Measurements from ENCODE around the gene FLG. TPM values are rescaled to one million over a fixed set of nuclear protein-coding genes. Genes with fewer than 3 reads are reported as not detected.
"Not testable (repeated sequence)": the region's sequence is repeated elsewhere in the genome, so short reads cannot be mapped to it uniquely, and the experiment has no call there.

The FLG gene
- total RNA-seq, 1 donor from 2014 or later: not detected

DNA sequence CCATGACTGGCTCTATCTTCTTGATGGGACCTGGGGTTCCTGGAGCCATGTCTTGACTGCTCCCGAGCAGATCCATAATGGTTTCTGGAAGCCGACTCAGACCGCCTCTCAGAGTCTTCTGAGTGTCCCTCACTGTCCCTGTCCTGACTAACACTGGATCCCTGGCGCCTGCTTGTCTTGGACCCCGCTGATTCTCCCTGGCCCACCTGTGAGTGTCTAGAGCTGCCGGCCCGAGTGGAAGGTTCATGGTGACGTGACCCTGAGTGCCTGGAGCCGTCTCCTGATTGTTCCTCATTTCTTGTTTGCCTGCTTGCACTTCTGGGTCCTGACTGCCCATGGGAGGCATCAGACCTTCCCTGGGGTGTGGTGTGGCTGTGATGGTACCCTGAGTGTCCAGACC is 15.1 kb downstream of the FLG start:
- TF ChIP-seq, protein P1, sequence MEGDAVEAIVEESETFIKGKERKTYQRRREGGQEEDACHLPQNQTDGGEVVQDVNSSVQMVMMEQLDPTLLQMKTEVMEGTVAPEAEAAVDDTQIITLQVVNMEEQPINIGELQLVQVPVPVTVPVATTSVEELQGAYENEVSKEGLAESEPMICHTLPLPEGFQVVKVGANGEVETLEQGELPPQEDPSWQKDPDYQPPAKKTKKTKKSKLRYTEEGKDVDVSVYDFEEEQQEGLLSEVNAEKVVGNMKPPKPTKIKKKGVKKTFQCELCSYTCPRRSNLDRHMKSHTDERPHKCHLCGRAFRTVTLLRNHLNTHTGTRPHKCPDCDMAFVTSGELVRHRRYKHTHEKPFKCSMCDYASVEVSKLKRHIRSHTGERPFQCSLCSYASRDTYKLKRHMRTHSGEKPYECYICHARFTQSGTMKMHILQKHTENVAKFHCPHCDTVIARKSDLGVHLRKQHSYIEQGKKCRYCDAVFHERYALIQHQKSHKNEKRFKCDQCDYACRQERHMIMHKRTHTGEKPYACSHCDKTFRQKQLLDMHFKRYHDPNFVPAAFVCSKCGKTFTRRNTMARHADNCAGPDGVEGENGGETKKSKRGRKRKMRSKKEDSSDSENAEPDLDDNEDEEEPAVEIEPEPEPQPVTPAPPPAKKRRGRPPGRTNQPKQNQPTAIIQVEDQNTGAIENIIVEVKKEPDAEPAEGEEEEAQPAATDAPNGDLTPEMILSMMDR (IDR thresholded peaks at IDR 0.05; ENCODE audit: unreplicated experiment): no peak
- Mint-ChIP-seq H3K27ac (ENCODE audit: unreplicated experiment) (no peak overlapping the region), H3K9me3 (ENCODE audit: unreplicated experiment) (peaks cover 14% of the 10 kb centered on the region), H3K36me3 (ENCODE audit: low read depth, unreplicated experiment) (peaks cover 66% of the 10 kb centered on the region), H3K4me3 (ENCODE audit: unreplicated experiment) (peak overlapping the region; percentile 60), H3K4me1 (ENCODE audit: unreplicated experiment) (no peaks in the 10 kb centered on the region), H3K27me3 (ENCODE audit: unreplicated experiment) (peaks cover 52% of the 10 kb centered on the region)
- DNase-seq (ENCODE audit: low spot score): no peak

DNA sequence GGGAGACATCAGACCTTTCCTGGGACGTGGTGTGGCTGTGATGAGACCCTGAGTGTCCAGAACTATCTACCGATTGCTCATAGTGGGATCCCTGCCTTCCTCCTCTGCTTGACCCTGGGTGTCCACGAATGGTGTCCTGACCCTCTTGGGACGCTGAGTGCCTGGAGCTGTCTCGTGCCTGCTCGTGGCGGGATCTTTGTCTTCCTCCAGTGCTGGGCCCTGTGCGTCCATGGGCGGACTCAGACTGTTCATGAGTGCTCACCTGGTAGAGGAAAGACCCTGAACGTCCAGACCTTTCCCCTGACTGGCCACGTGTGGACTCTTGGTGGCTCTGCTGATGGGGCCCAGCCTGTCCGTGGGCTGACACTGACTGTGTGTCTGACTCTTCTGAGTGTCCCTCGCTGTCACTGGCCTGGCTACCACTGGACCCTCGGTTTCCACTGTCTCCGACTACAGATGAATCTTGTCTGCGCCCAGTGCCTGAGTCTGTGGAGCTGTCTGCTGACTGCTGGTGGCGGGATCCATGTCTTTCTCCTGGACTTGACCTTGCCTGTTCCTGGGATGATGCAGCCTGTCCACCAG is 15.6 kb downstream of the FLG start:
- Mint-ChIP-seq H3K9me3 (ENCODE audit: unreplicated experiment) (peaks cover 14% of the 10 kb centered on the region), H3K4me3 (ENCODE audit: unreplicated experiment) (peak overlapping the region; percentile 74), H3K27me3 (ENCODE audit: unreplicated experiment) (peaks cover 57% of the 10 kb centered on the region), H3K36me3 (ENCODE audit: low read depth, unreplicated experiment) (peaks cover 72% of the 10 kb centered on the region)
- DNase-seq (ENCODE audit: low spot score); H3K4me1 Mint-ChIP-seq (ENCODE audit: unreplicated experiment); H3K27ac Mint-ChIP-seq (ENCODE audit: unreplicated experiment): not testable (repeated sequence)

DNA sequence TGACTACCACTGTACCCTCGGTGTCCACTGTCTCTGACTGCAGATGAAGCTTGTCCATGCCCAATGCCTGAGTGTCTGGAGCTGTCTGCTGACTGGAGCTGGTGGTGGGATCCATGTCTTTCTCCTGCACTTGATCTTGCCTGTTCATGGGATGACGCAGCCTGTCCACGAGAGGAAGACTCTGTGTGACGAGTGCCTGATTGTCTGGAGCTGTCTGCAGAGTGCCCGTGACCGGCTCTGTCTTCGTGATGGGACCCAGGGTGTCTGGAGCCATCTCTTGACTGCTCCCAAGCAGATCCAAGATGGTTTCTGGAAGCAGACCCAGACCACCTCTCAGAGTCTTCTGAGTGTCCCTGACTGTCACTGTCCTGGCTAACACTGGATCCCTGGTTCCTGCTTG is 16.3 kb downstream of the FLG start:
- H3K4me1 Mint-ChIP-seq (ENCODE audit: unreplicated experiment); H3K27ac Mint-ChIP-seq (ENCODE audit: unreplicated experiment); DNase-seq (ENCODE audit: low spot score): not testable (repeated sequence)
- Mint-ChIP-seq H3K27me3 (ENCODE audit: unreplicated experiment) (peaks cover 56% of the 10 kb centered on the region), H3K36me3 (ENCODE audit: low read depth, unreplicated experiment) (peaks cover 69% of the 10 kb centered on the region), H3K9me3 (ENCODE audit: unreplicated experiment) (peaks cover 14% of the 10 kb centered on the region), H3K4me3 (ENCODE audit: unreplicated experiment) (peak overlapping the region; percentile 74)

DNA sequence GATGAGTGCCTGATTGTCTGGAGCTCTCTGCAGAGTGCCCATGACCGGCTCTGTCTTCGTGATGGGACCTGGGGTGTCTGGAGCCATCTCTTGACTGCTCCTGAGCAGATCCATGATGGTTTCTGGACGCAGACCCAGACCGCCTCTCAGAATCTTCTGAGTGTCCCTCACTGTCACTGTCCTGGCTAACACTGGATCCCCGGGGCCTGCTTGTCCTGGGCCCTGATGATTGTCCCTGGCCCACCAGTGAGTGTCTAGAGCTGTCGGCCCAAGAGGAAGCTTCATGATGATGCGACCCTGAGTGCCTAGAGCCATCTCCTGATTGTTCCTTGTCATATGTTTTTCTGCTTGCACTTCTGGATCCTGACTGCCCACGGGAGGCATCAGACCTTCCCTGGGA is 17.1 kb downstream of the FLG start:
- H3K36me3 Mint-ChIP-seq (ENCODE audit: low read depth, unreplicated experiment): peaks cover 62% of the 10 kb centered on the region
- not testable (repeated sequence) for H3K4me3 Mint-ChIP-seq (ENCODE audit: unreplicated experiment)

DNA sequence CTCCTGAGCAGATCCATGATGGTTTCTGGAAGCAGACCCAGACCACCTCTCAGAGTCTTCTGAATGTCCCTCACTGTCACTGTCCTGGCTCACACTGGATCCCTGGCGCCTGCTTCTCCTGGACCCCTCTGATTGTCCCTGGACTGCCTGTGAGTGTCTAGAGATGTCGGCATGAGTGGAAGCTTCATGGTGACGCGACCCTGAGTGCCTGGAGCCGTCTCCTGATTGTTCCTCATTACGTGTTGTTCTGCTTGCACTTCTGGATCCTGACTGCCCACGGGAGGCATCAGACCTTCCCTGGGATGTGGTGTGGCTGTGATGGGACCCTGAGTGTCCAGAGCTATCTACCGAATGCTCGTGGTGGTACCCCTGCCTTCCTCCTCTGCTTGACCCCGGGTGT is 18.9 kb downstream of the FLG start:
- H3K27ac Mint-ChIP-seq (ENCODE audit: unreplicated experiment); H3K4me3 Mint-ChIP-seq (ENCODE audit: unreplicated experiment); H3K9me3 Mint-ChIP-seq (ENCODE audit: unreplicated experiment); H3K4me1 Mint-ChIP-seq (ENCODE audit: unreplicated experiment); DNase-seq (ENCODE audit: low spot score): not testable (repeated sequence)
- peaks cover 45% of the 10 kb centered on the region for H3K36me3 Mint-ChIP-seq (ENCODE audit: low read depth, unreplicated experiment)
- H3K27me3 Mint-ChIP-seq (ENCODE audit: unreplicated experiment): peaks cover 46% of the 10 kb centered on the region

More for the DNA sequence above, 17.1 kb downstream of the FLG start:
- DNase-seq (ENCODE audit: low spot score); H3K4me1 Mint-ChIP-seq (ENCODE audit: unreplicated experiment): not testable (repeated sequence)
- Mint-ChIP-seq H3K9me3 (ENCODE audit: unreplicated experiment) (peaks cover 14% of the 10 kb centered on the region), H3K27ac (ENCODE audit: unreplicated experiment) (peak overlapping the region; percentile 76), H3K27me3 (ENCODE audit: unreplicated experiment) (peaks cover 52% of the 10 kb centered on the region)

DNA sequence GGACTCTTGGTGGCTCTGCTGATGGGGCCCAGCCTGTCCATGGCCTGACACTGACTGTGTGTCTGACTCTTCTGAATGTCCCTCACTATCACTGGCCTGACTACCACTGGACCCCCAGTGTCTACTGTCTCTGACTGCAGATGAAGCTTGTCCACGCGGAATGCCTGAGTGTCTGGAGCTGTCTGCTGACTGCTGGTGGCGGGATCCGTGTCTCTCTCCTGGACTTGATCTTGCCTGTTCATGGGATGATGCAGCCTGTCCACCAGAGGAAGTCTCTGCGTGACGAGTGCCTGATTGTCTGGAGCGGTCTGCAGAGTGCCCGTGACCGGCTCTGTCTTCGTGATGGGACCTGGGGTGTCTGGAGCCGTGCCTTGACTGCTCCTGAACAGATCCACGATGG is 20.3 kb downstream of the FLG start:
- Mint-ChIP-seq H3K27me3 (ENCODE audit: unreplicated experiment) (peaks cover 34% of the 10 kb centered on the region), H3K36me3 (ENCODE audit: low read depth, unreplicated experiment) (peaks cover 31% of the 10 kb centered on the region), H3K4me3 (ENCODE audit: unreplicated experiment) (peak overlapping the region; percentile 15)
- H3K27ac Mint-ChIP-seq (ENCODE audit: unreplicated experiment); H3K4me1 Mint-ChIP-seq (ENCODE audit: unreplicated experiment); DNase-seq (ENCODE audit: low spot score); H3K9me3 Mint-ChIP-seq (ENCODE audit: unreplicated experiment): not testable (repeated sequence)

DNA sequence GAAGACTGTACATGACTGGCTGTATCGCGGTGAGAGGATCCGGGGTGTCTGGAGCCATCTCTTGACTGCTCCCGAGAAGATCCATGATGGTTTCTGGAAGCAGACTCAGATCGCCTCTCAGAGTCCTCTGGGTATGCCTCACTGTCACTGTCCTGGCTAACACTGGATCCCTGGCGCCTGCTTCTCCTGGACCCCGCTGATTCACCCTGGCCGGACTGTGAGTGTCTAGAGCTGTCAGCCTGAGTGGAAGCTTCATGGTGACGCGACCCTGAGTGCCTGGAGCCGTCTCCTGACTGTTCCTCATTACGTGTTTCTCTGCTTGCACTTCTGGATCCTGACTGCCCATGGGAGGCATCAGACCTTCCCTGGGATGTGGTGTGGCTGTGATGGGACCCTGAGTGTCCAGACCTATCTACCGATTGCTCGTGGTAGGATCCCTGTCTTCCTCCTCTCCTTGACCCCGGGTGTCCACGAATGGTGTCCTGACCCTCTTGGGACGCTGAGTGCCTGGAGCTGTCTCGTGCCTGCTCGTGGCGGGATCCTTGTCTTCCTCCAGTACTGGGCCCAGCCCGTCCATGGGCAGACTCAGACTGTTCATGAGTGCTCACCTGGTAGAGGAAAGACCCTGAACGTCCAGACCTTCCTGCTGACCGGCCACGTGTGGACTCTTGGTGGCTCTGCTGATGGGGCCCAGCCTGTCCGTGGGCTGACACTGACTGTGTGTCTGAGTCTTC is 21.7 kb downstream of the FLG start:
- peaks cover 22% of the 10 kb centered on the region for H3K27me3 Mint-ChIP-seq (ENCODE audit: unreplicated experiment)
- H3K4me3 Mint-ChIP-seq (ENCODE audit: unreplicated experiment); H3K4me1 Mint-ChIP-seq (ENCODE audit: unreplicated experiment); H3K9me3 Mint-ChIP-seq (ENCODE audit: unreplicated experiment); H3K27ac Mint-ChIP-seq (ENCODE audit: unreplicated experiment); DNase-seq (ENCODE audit: low spot score): not testable (repeated sequence)
- peaks cover 17% of the 10 kb centered on the region for H3K36me3 Mint-ChIP-seq (ENCODE audit: low read depth, unreplicated experiment)

DNA sequence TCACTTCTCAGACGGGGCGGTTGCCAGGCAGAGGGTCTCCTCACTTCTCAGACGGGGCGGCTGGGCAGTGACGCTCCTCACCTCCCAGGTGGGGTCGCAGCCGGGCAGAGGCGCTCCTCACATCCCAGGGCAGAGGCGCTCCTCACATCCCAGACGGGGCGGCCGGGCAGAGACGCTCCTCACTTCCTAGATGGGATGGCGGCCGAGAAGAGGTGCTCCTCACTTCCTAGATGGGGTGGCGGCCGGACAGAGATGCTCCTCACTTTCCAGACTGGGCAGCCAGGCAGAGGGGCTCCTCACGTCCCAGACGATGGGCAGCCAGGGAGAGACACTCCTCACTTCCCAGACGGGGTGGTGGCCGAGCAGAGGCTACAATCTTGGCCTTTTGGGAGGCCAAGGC is 68.6 kb downstream of the FLG start:
- not testable (repeated sequence) for H3K9me3 Mint-ChIP-seq (ENCODE audit: unreplicated experiment); H3K4me3 Mint-ChIP-seq (ENCODE audit: unreplicated experiment); DNase-seq (ENCODE audit: low spot score); H3K27me3 Mint-ChIP-seq (ENCODE audit: unreplicated experiment); H3K4me1 Mint-ChIP-seq (ENCODE audit: unreplicated experiment); H3K36me3 Mint-ChIP-seq (ENCODE audit: low read depth, unreplicated experiment); H3K27ac Mint-ChIP-seq (ENCODE audit: unreplicated experiment)

Other genes with a start within 250 kb of the FLG start
- not detected for gene TCHHL1, start 236.2 kb downstream of the FLG start, total RNA-seq (ENCODE audit: unreplicated experiment)
- 0.38 TPM for gene TCHH, start 209.8 kb downstream of the FLG start, total RNA-seq (ENCODE audit: unreplicated experiment)
- gene RPTN, start 166.0 kb downstream of the FLG start, total RNA-seq (ENCODE audit: unreplicated experiment): not detected
- gene HRNR, start 101.0 kb downstream of the FLG start, total RNA-seq (ENCODE audit: unreplicated experiment): not detected
- gene FLG2, start 34.8 kb upstream of the FLG start, total RNA-seq (ENCODE audit: unreplicated experiment): not detected
- gene CRNN, start 89.0 kb upstream of the FLG start, total RNA-seq (ENCODE audit: unreplicated experiment): not detected
- gene LCE5A, start 185.6 kb upstream of the FLG start, total RNA-seq (ENCODE audit: unreplicated experiment): not detected
- not detected for gene CRCT1, start 189.2 kb upstream of the FLG start, total RNA-seq (ENCODE audit: unreplicated experiment)
- not detected for gene LCE3E, start 241.5 kb upstream of the FLG start, total RNA-seq (ENCODE audit: unreplicated experiment)